ENCODE results near the gene SLIT3. TPM values are rescaled to one million over a fixed set of nuclear protein-coding genes. Genes with fewer than 3 reads are reported as not detected.
A peak's percentile ranks its signal among the peaks of the same experiment; 100 is the strongest.

The SLIT3 gene
- total RNA-seq (2012; rRNA removed), result 0.25 and 1.1 TPM in 2 replicates

- H3K9ac ChIP-seq (ENCODE audit: low read depth, low read length), result peak within 1 kb of the TSS; percentile 42
- H3K4me3 ChIP-seq (ENCODE audit: low read length), result peak within 1 kb of the TSS; percentile 67
- H3K36me3 ChIP-seq (ENCODE audit: insufficient read depth, low read length), result no peaks in the 10 kb centered on the region
- H3K4me1 ChIP-seq (ENCODE audit: control insufficient read depth, insufficient read depth, low read length), result peaks cover 28% of the 10 kb centered on the region
- H3K4me2 ChIP-seq (ENCODE audit: low read length), result peak within 1 kb of the TSS; percentile 87
- peaks cover 58% of the 10 kb centered on the region for H3K27me3 ChIP-seq (ENCODE audit: control insufficient read depth, insufficient read depth, low read length)
- H3K9me3 ChIP-seq (replicated peaks; ENCODE audit: low read length), result no peaks in the 10 kb centered on the region
These were observed at the start of gene SLIT3 for GRCh38 chr5:169300468-169301385. TSS of gene SLIT3 (minus strand) at chr5:169301139. CDS start at chr5:169300709, 430 bp downstream.

- Histone ChIP-seq H3K4me2 (ENCODE audit: low read length) (peak overlapping the region; percentile 46), H3K9ac (ENCODE audit: low read depth, low read length) (no peak overlapping the region), H3K4me1 (ENCODE audit: control insufficient read depth, insufficient read depth, low read length) (peaks cover 39% of the 10 kb centered on the region), H3K36me3 (ENCODE audit: insufficient read depth, low read length) (no peaks in the 10 kb centered on the region), H3K9me3 (replicated peaks; ENCODE audit: low read length) (no peaks in the 10 kb centered on the region), H3K4me3 (ENCODE audit: low read length) (no peak overlapping the region), H3K27me3 (ENCODE audit: control insufficient read depth, insufficient read depth, low read length) (peaks cover 2% of the 10 kb centered on the region)
These were observed 49.1 kb upstream of the SLIT3 start for GRCh38 chr5:169350016-169350415.

- Histone ChIP-seq H3K4me2 (ENCODE audit: low read length) (no peak overlapping the region), H3K4me1 (ENCODE audit: control insufficient read depth, insufficient read depth, low read length) (peaks cover 27% of the 10 kb centered on the region), H3K9ac (ENCODE audit: low read depth, low read length) (no peak overlapping the region), H3K36me3 (ENCODE audit: insufficient read depth, low read length) (no peaks in the 10 kb centered on the region), H3K27me3 (ENCODE audit: control insufficient read depth, insufficient read depth, low read length) (peaks cover 14% of the 10 kb centered on the region), H3K9me3 (replicated peaks; ENCODE audit: low read length) (no peaks in the 10 kb centered on the region), H3K4me3 (ENCODE audit: low read length) (no peak overlapping the region)
These were observed 46.8 kb upstream of the SLIT3 start for GRCh38 chr5:169347786-169348185.

- Histone ChIP-seq H3K4me2 (ENCODE audit: low read length) (no peak overlapping the region), H3K27me3 (ENCODE audit: control insufficient read depth, insufficient read depth, low read length) (peaks cover 29% of the 10 kb centered on the region), H3K4me1 (ENCODE audit: control insufficient read depth, insufficient read depth, low read length) (peaks cover 1% of the 10 kb centered on the region), H3K4me3 (ENCODE audit: low read length) (no peak overlapping the region), H3K36me3 (ENCODE audit: insufficient read depth, low read length) (no peaks in the 10 kb centered on the region), H3K9ac (ENCODE audit: low read depth, low read length) (no peak overlapping the region), H3K9me3 (replicated peaks; ENCODE audit: low read length) (no peaks in the 10 kb centered on the region)
These were observed 43.7 kb upstream of the SLIT3 start for GRCh38 chr5:169344629-169345028.

- no peaks in the 10 kb centered on the region for H3K4me1 ChIP-seq (ENCODE audit: control insufficient read depth, insufficient read depth, low read length)
- H3K4me3 ChIP-seq (ENCODE audit: low read length), result no peak overlapping the region
- no peaks in the 10 kb centered on the region for H3K9me3 ChIP-seq (replicated peaks; ENCODE audit: low read length)
- no peak overlapping the region for H3K9ac ChIP-seq (ENCODE audit: low read depth, low read length)
- no peaks in the 10 kb centered on the region for H3K36me3 ChIP-seq (ENCODE audit: insufficient read depth, low read length)
- peaks cover 29% of the 10 kb centered on the region for H3K27me3 ChIP-seq (ENCODE audit: control insufficient read depth, insufficient read depth, low read length)
- H3K4me2 ChIP-seq (ENCODE audit: low read length), result no peak overlapping the region
These were observed 42.8 kb upstream of the SLIT3 start for GRCh38 chr5:169343766-169344165.

GRCh38 chr5:169341556-169341955 is 40.6 kb upstream of the SLIT3 start:
- H3K4me2 ChIP-seq (ENCODE audit: low read length), result no peak overlapping the region

GRCh38 chr5:169339869-169340268 is 38.9 kb upstream of the SLIT3 start:
- H3K4me1 ChIP-seq (ENCODE audit: control insufficient read depth, insufficient read depth, low read length), result no peaks in the 10 kb centered on the region
- no peaks in the 10 kb centered on the region for H3K36me3 ChIP-seq (ENCODE audit: insufficient read depth, low read length)
- peaks cover 25% of the 10 kb centered on the region for H3K27me3 ChIP-seq (ENCODE audit: control insufficient read depth, insufficient read depth, low read length)
- no peak overlapping the region for H3K4me3 ChIP-seq (ENCODE audit: low read length)
- no peak overlapping the region for H3K9ac ChIP-seq (ENCODE audit: low read depth, low read length)
- no peaks in the 10 kb centered on the region for H3K9me3 ChIP-seq (replicated peaks; ENCODE audit: low read length)
- no peak overlapping the region for H3K4me2 ChIP-seq (ENCODE audit: low read length)

More at GRCh38 chr5:169341556-169341955, 40.6 kb upstream of the SLIT3 start:
- no peaks in the 10 kb centered on the region for H3K4me1 ChIP-seq (ENCODE audit: control insufficient read depth, insufficient read depth, low read length)
- H3K4me3 ChIP-seq (ENCODE audit: low read length), result no peak overlapping the region
- peaks cover 29% of the 10 kb centered on the region for H3K27me3 ChIP-seq (ENCODE audit: control insufficient read depth, insufficient read depth, low read length)
- H3K36me3 ChIP-seq (ENCODE audit: insufficient read depth, low read length), result no peaks in the 10 kb centered on the region
- H3K9me3 ChIP-seq (replicated peaks; ENCODE audit: low read length), result no peaks in the 10 kb centered on the region
- H3K9ac ChIP-seq (ENCODE audit: low read depth, low read length), result no peak overlapping the region

- no peaks in the 10 kb centered on the region for H3K36me3 ChIP-seq (ENCODE audit: insufficient read depth, low read length)
- H3K9me3 ChIP-seq (replicated peaks; ENCODE audit: low read length), result no peaks in the 10 kb centered on the region
- H3K4me1 ChIP-seq (ENCODE audit: control insufficient read depth, insufficient read depth, low read length), result no peaks in the 10 kb centered on the region
- H3K4me2 ChIP-seq (ENCODE audit: low read length), result no peak overlapping the region
- H3K4me3 ChIP-seq (ENCODE audit: low read length), result no peak overlapping the region
- peaks cover 6% of the 10 kb centered on the region for H3K27me3 ChIP-seq (ENCODE audit: control insufficient read depth, insufficient read depth, low read length)
- no peak overlapping the region for H3K9ac ChIP-seq (ENCODE audit: low read depth, low read length)
These were observed 35.3 kb upstream of the SLIT3 start for GRCh38 chr5:169336242-169336641.

GRCh38 chr5:169335806-169336205 is 34.9 kb upstream of the SLIT3 start:
- Histone ChIP-seq H3K36me3 (ENCODE audit: insufficient read depth, low read length) (no peaks in the 10 kb centered on the region), H3K4me1 (ENCODE audit: control insufficient read depth, insufficient read depth, low read length) (no peaks in the 10 kb centered on the region), H3K9me3 (replicated peaks; ENCODE audit: low read length) (no peaks in the 10 kb centered on the region), H3K27me3 (ENCODE audit: control insufficient read depth, insufficient read depth, low read length) (peaks cover 6% of the 10 kb centered on the region), H3K4me2 (ENCODE audit: low read length) (no peak overlapping the region), H3K9ac (ENCODE audit: low read depth, low read length) (no peak overlapping the region), H3K4me3 (ENCODE audit: low read length) (no peak overlapping the region)

GRCh38 chr5:169333518-169333917 is 32.6 kb upstream of the SLIT3 start:
- Histone ChIP-seq H3K4me2 (ENCODE audit: low read length) (no peak overlapping the region), H3K4me3 (ENCODE audit: low read length) (no peak overlapping the region), H3K4me1 (ENCODE audit: control insufficient read depth, insufficient read depth, low read length) (no peaks in the 10 kb centered on the region), H3K9ac (ENCODE audit: low read depth, low read length) (no peak overlapping the region), H3K36me3 (ENCODE audit: insufficient read depth, low read length) (no peaks in the 10 kb centered on the region), H3K9me3 (replicated peaks; ENCODE audit: low read length) (no peaks in the 10 kb centered on the region), H3K27me3 (ENCODE audit: control insufficient read depth, insufficient read depth, low read length) (no peaks in the 10 kb centered on the region)

GRCh38 chr5:169331292-169331852 is 30.4 kb upstream of the SLIT3 start:
- Histone ChIP-seq H3K27me3 (ENCODE audit: control insufficient read depth, insufficient read depth, low read length) (no peaks in the 10 kb centered on the region), H3K36me3 (ENCODE audit: insufficient read depth, low read length) (no peaks in the 10 kb centered on the region), H3K4me3 (ENCODE audit: low read length) (no peak overlapping the region), H3K4me2 (ENCODE audit: low read length) (no peak overlapping the region), H3K4me1 (ENCODE audit: control insufficient read depth, insufficient read depth, low read length) (no peaks in the 10 kb centered on the region), H3K9ac (ENCODE audit: low read depth, low read length) (no peak overlapping the region), H3K9me3 (replicated peaks; ENCODE audit: low read length) (no peaks in the 10 kb centered on the region)

All from skeletal muscle satellite cell (primary cell).